Measurements from ENCODE around the gene MGAT4A.

DNA sequence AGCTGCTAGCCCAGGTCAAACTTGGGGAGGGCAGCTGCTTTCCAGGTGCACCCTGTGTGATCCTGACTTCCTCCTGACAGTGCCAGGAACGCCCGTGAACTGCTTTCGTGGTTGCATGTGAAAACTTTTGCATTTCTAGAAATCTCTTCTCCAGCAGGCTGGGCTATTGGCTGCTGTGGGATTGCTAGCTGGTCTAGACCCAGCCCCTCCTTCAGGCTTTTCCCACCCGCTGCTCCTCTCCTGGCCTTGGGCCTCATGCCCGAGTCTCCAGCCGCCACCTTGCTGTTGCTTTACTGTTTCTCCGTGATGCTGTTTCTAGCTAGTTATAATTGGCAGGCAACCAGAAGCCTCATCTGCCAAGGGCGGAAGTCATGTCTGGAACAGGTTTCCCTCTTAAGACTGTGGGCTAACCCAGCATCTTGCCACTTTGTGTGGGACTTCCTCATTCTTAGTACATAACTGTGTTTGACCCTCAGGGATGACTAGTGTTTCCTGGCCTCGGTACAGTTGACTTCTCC lies 27.0 kb upstream of the MGAT4A start:
- TF ChIP-seq, protein P1, sequence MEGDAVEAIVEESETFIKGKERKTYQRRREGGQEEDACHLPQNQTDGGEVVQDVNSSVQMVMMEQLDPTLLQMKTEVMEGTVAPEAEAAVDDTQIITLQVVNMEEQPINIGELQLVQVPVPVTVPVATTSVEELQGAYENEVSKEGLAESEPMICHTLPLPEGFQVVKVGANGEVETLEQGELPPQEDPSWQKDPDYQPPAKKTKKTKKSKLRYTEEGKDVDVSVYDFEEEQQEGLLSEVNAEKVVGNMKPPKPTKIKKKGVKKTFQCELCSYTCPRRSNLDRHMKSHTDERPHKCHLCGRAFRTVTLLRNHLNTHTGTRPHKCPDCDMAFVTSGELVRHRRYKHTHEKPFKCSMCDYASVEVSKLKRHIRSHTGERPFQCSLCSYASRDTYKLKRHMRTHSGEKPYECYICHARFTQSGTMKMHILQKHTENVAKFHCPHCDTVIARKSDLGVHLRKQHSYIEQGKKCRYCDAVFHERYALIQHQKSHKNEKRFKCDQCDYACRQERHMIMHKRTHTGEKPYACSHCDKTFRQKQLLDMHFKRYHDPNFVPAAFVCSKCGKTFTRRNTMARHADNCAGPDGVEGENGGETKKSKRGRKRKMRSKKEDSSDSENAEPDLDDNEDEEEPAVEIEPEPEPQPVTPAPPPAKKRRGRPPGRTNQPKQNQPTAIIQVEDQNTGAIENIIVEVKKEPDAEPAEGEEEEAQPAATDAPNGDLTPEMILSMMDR (IDR thresholded peaks at IDR 0.05): no peak
- no peak for TF ChIP-seq POLR2A (IDR thresholded peaks at IDR 0.05)
